GM21381 (cell line): ENCODE measurements around the gene EML4.

Experiments used
- ATAC-seq: cut with Tn5 transposase; IDR thresholded peaks from one replicate; pipeline ENCODE4 v1.9.1; 2021; ENCODE audit warnings: mild to moderate bottlenecking, moderate library complexity; ENCODE audit not compliant: unreplicated experiment

The EML4 gene

GRCh38 chr2:42194428-42194827, 25.3 kb downstream of the EML4 start:
- no peak for ATAC-seq

- ATAC-seq: no peak
Observed at GRCh38 chr2:42195559-42195958, 26.4 kb downstream of the EML4 start.

GRCh38 chr2:42196070-42196402, 26.9 kb downstream of the EML4 start:
- no peak for ATAC-seq

- peak; percentile 51 for ATAC-seq
Observed at GRCh38 chr2:42196403-42197267, 27.5 kb downstream of the EML4 start.

GRCh38 chr2:42197792-42198191, 28.6 kb downstream of the EML4 start:
- ATAC-seq: no peak

- no peak for ATAC-seq
Observed at GRCh38 chr2:42198466-42198865, 29.3 kb downstream of the EML4 start.

GRCh38 chr2:42199002-42199401, 29.8 kb downstream of the EML4 start:
- no peak for ATAC-seq

- ATAC-seq: no peak
Observed at GRCh38 chr2:42199626-42200025, 30.5 kb downstream of the EML4 start.

- ATAC-seq: no peak
Observed at GRCh38 chr2:42200926-42201855, 32.0 kb downstream of the EML4 start.

- ATAC-seq: no peak
Observed at GRCh38 chr2:42202634-42203008, 33.5 kb downstream of the EML4 start.

- ATAC-seq: no peak
Observed at GRCh38 chr2:42203792-42204191, 34.6 kb downstream of the EML4 start.

GRCh38 chr2:42205337-42205736, 36.2 kb downstream of the EML4 start:
- no peak for ATAC-seq

- ATAC-seq: no peak
Observed at GRCh38 chr2:42207826-42208225, 38.7 kb downstream of the EML4 start.

- no peak for ATAC-seq
Observed at GRCh38 chr2:42210203-42210602, 41.0 kb downstream of the EML4 start.

GRCh38 chr2:42211291-42211690, 42.1 kb downstream of the EML4 start:
- no peak for ATAC-seq

- ATAC-seq: no peak
Observed at GRCh38 chr2:42214669-42215068, 45.5 kb downstream of the EML4 start.

- no peak for ATAC-seq
Observed at GRCh38 chr2:42216694-42217093, 47.5 kb downstream of the EML4 start.

- no peak for ATAC-seq
Observed at GRCh38 chr2:42217307-42217706, 48.2 kb downstream of the EML4 start.

- ATAC-seq: no peak
Observed at GRCh38 chr2:42217914-42218313, 48.8 kb downstream of the EML4 start.

- ATAC-seq: no peak
Observed at GRCh38 chr2:42218712-42219111, 49.6 kb downstream of the EML4 start.

- no peak for ATAC-seq
Observed at GRCh38 chr2:42219160-42219559, 50.0 kb downstream of the EML4 start.

GRCh38 chr2:42220566-42220965, 51.4 kb downstream of the EML4 start:
- no peak for ATAC-seq
